Measurements from ENCODE around the gene COPS6. TPM values are rescaled to one million over a fixed set of nuclear protein-coding genes. Genes with fewer than 3 reads are reported as not detected.
A peak's percentile ranks its signal among the peaks of the same experiment; 100 is the strongest.

Gene COPS6
- polyA plus RNA-seq, 1 experiment, result 234 TPM

DNA sequence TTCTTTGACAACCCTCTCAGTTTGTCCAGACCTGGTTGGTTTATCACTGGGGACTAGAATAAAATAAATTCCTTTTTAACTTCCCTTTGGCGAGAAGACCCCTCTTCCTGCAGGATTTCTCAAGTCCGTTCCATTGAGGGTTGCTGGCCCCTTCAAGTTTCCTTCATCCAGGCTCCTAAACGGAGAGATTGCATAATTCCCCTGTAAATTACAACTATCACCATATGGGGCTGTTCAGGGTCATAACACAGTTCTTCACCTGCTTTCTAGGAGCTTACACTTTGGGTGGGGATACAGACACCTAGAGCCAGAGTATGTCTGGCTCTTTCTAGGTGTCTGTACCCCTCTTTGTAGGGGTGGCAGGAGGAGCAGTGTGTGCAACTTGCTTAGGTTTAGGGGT, 3.3 kb upstream of the COPS6 start:
- DNase-seq (ENCODE audit: low read depth), result no peak
- POLR2A ChIA-PET, result no interaction called here
- H3K36me3 ChIP-seq (ENCODE audit: control insufficient read depth, insufficient read depth, low read length), result peaks cover 2% of the 10 kb centered on the region
- no peaks in the 10 kb centered on the region for H3K27me3 ChIP-seq (ENCODE audit: control insufficient read depth, insufficient read depth, low read length)
- no peak overlapping the region for H3K4me3 ChIP-seq (ENCODE audit: low read depth, low read length)
- TF ChIP-seq, protein P1, sequence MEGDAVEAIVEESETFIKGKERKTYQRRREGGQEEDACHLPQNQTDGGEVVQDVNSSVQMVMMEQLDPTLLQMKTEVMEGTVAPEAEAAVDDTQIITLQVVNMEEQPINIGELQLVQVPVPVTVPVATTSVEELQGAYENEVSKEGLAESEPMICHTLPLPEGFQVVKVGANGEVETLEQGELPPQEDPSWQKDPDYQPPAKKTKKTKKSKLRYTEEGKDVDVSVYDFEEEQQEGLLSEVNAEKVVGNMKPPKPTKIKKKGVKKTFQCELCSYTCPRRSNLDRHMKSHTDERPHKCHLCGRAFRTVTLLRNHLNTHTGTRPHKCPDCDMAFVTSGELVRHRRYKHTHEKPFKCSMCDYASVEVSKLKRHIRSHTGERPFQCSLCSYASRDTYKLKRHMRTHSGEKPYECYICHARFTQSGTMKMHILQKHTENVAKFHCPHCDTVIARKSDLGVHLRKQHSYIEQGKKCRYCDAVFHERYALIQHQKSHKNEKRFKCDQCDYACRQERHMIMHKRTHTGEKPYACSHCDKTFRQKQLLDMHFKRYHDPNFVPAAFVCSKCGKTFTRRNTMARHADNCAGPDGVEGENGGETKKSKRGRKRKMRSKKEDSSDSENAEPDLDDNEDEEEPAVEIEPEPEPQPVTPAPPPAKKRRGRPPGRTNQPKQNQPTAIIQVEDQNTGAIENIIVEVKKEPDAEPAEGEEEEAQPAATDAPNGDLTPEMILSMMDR (IDR thresholded peaks at IDR 0.05; ENCODE audit: insufficient read depth, low read depth, low read length), result no peak
- CTCF ChIA-PET, result no interaction called here

DNA sequence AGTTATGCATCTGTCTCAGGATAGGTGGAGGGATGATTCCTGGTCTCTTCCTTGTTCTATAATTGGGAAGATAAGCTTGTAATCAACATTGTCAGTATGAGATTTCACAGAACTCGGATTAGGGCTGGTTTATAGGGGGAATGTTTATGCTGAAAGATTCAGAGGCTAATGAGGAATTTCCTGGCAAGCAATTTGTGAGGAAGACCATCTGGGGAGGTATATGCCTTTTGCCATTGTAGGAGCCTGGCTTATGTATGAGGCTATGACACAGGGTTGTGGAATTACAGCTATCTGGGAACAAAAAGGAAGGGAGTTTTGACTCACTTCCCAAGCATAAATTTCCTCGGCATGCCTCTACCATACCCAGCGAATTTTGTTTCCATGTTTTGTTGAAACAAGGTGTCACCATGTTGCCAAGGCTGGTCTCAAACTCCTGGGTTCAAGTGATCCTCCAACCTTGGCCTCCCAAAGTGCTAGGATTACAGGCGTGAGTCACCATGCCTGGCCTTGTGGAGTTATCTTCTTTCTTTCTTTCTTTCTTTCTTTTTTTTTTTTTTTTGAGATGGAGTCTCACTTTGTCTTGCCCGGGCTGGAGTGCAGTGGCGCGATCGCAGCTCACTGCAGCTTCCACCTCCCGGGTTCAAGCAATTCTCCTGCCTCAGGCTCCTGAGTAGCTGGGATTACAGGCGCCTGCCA, 1.6 kb upstream of the COPS6 start:
- no peaks in the 10 kb centered on the region for H3K27me3 ChIP-seq (ENCODE audit: control insufficient read depth, insufficient read depth, low read length)
- TF ChIP-seq, protein P1 (IDR thresholded peaks at IDR 0.05; ENCODE audit: insufficient read depth, low read depth, low read length), result no peak
- H3K4me3 ChIP-seq (ENCODE audit: low read depth, low read length), result no peak overlapping the region
- DNase-seq (ENCODE audit: low read depth), result peak; percentile 97
- H3K36me3 ChIP-seq (ENCODE audit: control insufficient read depth, insufficient read depth, low read length), result peaks cover 16% of the 10 kb centered on the region
- ChIA-PET POLR2A (interaction anchor here (0.6 to 0.8 kb wide), 4 partner anchors 13 to 1488 kb away, joined by 3 to 12 read pairs (median 3); partner anchors contain the start of gene AP4M1), CTCF (interaction anchor here (1.0 kb wide), 1 partner anchor 41 kb away, joined by 4 read pairs; no protein-coding TSS in a partner anchor)

DNA sequence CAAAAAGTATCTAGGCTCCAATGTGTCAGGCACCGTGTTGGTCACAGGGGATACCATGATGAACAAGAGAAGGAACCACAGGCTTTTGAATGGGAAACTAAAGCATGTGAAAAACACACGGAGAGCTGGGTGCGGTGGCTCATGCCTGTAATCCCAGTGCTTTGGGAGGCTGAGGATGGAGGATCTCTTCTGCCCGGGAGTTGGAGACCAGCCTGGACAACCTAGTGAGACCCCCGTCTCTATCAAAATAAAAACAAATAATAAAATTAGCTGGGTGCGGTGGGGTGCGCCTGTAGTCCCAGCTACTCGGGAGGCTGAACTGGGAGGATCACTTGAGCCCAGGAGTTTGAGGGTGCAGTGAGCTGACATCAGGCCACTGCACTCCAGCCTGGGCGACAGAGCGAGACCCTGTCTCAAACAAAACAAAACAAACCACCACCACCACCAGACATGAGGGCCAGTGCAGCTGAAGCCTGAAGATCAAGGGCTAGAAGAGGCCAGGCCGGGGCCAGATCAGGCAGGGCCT, 611 bp upstream of the COPS6 start:
- Histone ChIP-seq H3K4me3 (ENCODE audit: low read depth, low read length) (peak overlapping the region; percentile 89), H3K36me3 (ENCODE audit: control insufficient read depth, insufficient read depth, low read length) (peaks cover 23% of the 10 kb centered on the region), H3K27me3 (ENCODE audit: control insufficient read depth, insufficient read depth, low read length) (no peaks in the 10 kb centered on the region)
- DNase-seq (ENCODE audit: low read depth), result no peak
- ChIA-PET CTCF (interaction anchor here (0.8 to 1.2 kb wide), 2 partner anchors 11 to 14 kb away, joined by 3 to 4 read pairs; no protein-coding TSS in a partner anchor), POLR2A (interaction anchor here (0.6 to 0.8 kb wide), 2 partner anchors 12 to 89 kb away, joined by 3 to 8 read pairs; partner anchors contain the start of gene STAG3)
- TF ChIP-seq, protein P1 (IDR thresholded peaks at IDR 0.05; ENCODE audit: insufficient read depth, low read depth, low read length), result no peak

DNA sequence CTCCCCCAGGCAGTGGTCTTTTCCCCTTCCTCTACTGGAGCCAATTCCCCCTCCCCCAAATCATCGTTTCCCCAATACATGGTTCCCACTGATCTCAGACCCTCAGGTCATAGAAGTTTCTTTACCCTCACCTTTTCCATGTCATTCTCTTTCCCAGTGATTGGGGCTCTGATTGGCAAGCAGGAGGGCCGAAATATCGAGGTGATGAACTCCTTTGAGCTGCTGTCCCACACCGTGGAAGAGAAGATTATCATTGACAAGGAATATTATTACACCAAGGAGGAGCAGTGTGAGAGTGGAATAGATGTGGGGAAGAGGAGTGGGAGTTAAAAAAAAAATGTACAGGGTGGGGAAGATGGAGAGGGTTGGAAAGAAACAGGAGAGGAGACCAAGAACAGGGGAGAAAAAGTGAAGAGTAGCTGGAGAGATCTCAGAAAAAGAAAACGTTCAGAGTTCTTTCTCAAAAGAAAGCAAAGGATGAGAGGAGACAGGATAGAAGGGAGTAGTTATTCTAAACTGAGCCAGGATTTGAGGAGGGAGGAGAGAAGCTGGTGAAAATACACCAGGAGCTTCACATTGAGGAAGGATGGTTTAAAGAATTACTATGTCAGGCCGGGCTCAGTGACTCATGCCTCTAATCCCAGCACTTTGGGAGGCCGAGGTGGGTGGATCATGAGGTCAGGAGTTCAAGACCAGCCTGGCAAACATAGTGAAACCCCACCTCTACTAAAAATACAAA, 858 bp downstream of the COPS6 start:
- TF ChIP-seq, protein P1 (IDR thresholded peaks at IDR 0.05; ENCODE audit: insufficient read depth, low read depth, low read length), result no peak
- Histone ChIP-seq H3K27me3 (ENCODE audit: control insufficient read depth, insufficient read depth, low read length) (no peaks in the 10 kb centered on the region), H3K4me3 (ENCODE audit: low read depth, low read length) (peak overlapping the region; percentile 89), H3K36me3 (ENCODE audit: control insufficient read depth, insufficient read depth, low read length) (peaks cover 34% of the 10 kb centered on the region)
- ChIA-PET POLR2A (interaction anchor here (0.5 kb wide), 1 partner anchor 96 kb away, joined by 22 read pairs; no protein-coding TSS in a partner anchor), CTCF (interaction anchor here (0.6 to 1.3 kb wide), 3 partner anchors 10 to 355 kb away, joined by 3 to 6 read pairs (median 3); no protein-coding TSS in a partner anchor)
- DNase-seq (ENCODE audit: low read depth), result no peak

Measured in BJ (cell line).